ENCODE data around the gene SEC24B.

DNA sequence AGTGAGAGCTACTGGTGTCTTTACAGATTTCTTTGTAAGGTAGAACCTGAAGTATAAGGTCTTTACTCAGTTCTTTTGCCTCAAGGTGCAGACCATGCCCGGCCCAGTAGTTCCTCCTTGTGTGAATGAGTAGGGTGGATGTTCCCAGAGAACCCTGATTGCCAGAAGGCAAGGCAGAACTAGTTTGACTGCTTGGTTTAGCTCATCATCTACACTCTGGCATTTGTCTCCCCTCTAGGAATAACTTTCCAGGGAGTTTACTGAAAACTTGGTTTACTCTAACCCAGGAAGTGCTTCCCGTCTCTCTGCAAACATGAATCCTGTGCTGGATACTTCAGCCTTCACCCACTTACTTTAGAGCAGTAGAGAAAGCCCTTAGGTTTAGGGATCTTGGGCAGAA, 155.5 kb downstream of the SEC24B start:
- TF ChIP-seq POLR2A (IDR thresholded peaks at IDR 0.05) = no peak
- no peak for TF ChIP-seq CTCF (IDR thresholded peaks at IDR 0.05)

Measured in esophagus squamous epithelium (tissue), 4 donors.